OCI-LY7 (cell line): Measurements from ENCODE around the gene POLRMT. TPM values are rescaled to one million over a fixed set of nuclear protein-coding genes. Genes with fewer than 3 reads are reported as not detected.
A peak's percentile ranks its signal among the peaks of the same experiment; 100 is the strongest.
"Not testable (repeated sequence)": the region's sequence is repeated elsewhere in the genome, so short reads cannot be mapped to it uniquely, and the experiment has no call there.

Experiments
- BruUV-seq: library from RNA; stranded (reverse); fragments of 400-500 nt; replicated peaks from 2 replicates; lab custom pipeline; 2021; lab: Mats Ljungman, UMichigan
- CTCF ChIA-PET: fragments of 300-600 bp; sonication (Branson Sonifier 250); formaldehyde crosslinking; loops from one replicate; lab custom pipeline; 2022; ENCODE audit warnings: antibody characterized with exemption; ENCODE audit not compliant: unreplicated experiment; lab: Charles Lee
- POLR2A ChIA-PET: fragments of 300-600 bp; sonication (Branson Sonifier 250); formaldehyde crosslinking; loops from one replicate; lab custom pipeline; 2022; ENCODE audit warnings: antibody characterized with exemption; lab: Charles Lee
- DNase-seq: peaks from one replicate; pipeline ENCODE4 v3.0.0-alpha.2; 2015; ENCODE audit warnings: low spot score
- H2AFZ ChIP-seq: fragments of 200-600 bp; sonication (generic), shearing (Covaris generic); 2 replicates; pipeline ENCODE4 v1.6.1; 2014; ENCODE audit warnings: mild to moderate bottlenecking, antibody characterized with exemption, low read length, moderate library complexity
- H3K27ac ChIP-seq: fragments of 200-600 bp; sonication (generic); 2 replicates; pipeline ENCODE4 v1.5.1; 2014; ENCODE audit warnings: mixed run types, low read depth, mild to moderate bottlenecking, moderate library complexity, low read length, inconsistent platforms; ENCODE audit not compliant: poor library complexity, severe bottlenecking
- H3K36me3 ChIP-seq: fragments of 200-600 bp; sonication (generic); 2 replicates; pipeline ENCODE4 v1.6.1; 2014; ENCODE audit warnings: mild to moderate bottlenecking, antibody characterized with exemption, low read length, moderate library complexity, mixed read lengths; ENCODE audit not compliant: insufficient read depth
- H3K4me1 ChIP-seq: fragments of 200-600 bp; sonication (generic); 2 replicates; pipeline ENCODE4 v1.5.1; 2014; ENCODE audit warnings: mild to moderate bottlenecking, low read length; ENCODE audit not compliant: insufficient read depth, poor library complexity, severe bottlenecking
- H3K4me2 ChIP-seq: fragments of 200-600 bp; sonication (generic); 2 replicates; pipeline ENCODE4 v1.6.1; 2014; ENCODE audit warnings: mild to moderate bottlenecking, low read length
- H3K4me3 ChIP-seq: fragments of 200-600 bp; sonication (generic); 2 replicates; pipeline ENCODE4 v1.5.1; 2014; ENCODE audit warnings: mild to moderate bottlenecking, low read depth, low read length; ENCODE audit not compliant: poor library complexity, severe bottlenecking
- H3K79me2 ChIP-seq: fragments of 200-600 bp; sonication (generic); 2 replicates; pipeline ENCODE4 v1.6.1; 2016; ENCODE audit warnings: low read depth, mild to moderate bottlenecking, low read length, moderate library complexity, mixed read lengths; ENCODE audit not compliant: insufficient read depth
- H3K9me2 ChIP-seq: fragments of 200-600 bp; sonication (generic); 2 replicates; pipeline ENCODE4 v1.6.1; 2016; ENCODE audit warnings: mild to moderate bottlenecking, low read length, mixed read lengths; ENCODE audit not compliant: insufficient read depth
- H3K9me3 ChIP-seq: fragments of 200-600 bp; sonication (generic); 2 replicates; pipeline ENCODE4 v1.6.1; 2014; ENCODE audit warnings: mild to moderate bottlenecking, mixed run types, low read length, mixed read lengths
- H4K20me1 ChIP-seq: fragments of 200-600 bp; sonication (generic); 2 replicates; pipeline ENCODE4 v1.6.1; 2014; ENCODE audit warnings: mild to moderate bottlenecking, antibody characterized with exemption, low read length, moderate library complexity, mixed read lengths; ENCODE audit not compliant: insufficient read depth
- EZH2phosphoT487 ChIP-seq: fragments of 200-600 bp; sonication (generic); IDR thresholded peaks from 2 replicates; pipeline ENCODE4 v1.6.1; 2018; ENCODE audit warnings: low read depth, borderline replicate concordance, mild to moderate bottlenecking, mixed run types, antibody characterized with exemption, low read length, moderate library complexity, mixed read lengths
- intact Hi-C: fragments of 100-400 bp; cut with micrococcal nuclease; formaldehyde crosslinking; loops from one replicate; pipeline ENCODE4 v1.10.0; 2022; ENCODE audit not compliant: unreplicated experiment
- total RNA-seq, 2 experiments: library from RNA; depleted of rRNA in 1 of 2; stranded (reverse); fragments of >200 nt in 1 of 2; shearing (Covaris generic) in 1 of 2; gene quantifications; 2 replicates each; pipeline ENCODE4 v1.2.3, GENCODE V29; 2014 to 2022
- TF ChIP-seq, protein P1 (sequence below): fragments of 200-600 bp; sonication (generic); conservative IDR thresholded peaks from 2 replicates; pipeline ENCODE4 v1.5.1; 2014; ENCODE audit warnings: mild to moderate bottlenecking, antibody characterized with exemption, low read length, moderate library complexity, mixed read lengths

The POLRMT gene
- total RNA-seq, 2 experiments from 2014 or later, result 65.5 to 74.6 TPM

DNA sequence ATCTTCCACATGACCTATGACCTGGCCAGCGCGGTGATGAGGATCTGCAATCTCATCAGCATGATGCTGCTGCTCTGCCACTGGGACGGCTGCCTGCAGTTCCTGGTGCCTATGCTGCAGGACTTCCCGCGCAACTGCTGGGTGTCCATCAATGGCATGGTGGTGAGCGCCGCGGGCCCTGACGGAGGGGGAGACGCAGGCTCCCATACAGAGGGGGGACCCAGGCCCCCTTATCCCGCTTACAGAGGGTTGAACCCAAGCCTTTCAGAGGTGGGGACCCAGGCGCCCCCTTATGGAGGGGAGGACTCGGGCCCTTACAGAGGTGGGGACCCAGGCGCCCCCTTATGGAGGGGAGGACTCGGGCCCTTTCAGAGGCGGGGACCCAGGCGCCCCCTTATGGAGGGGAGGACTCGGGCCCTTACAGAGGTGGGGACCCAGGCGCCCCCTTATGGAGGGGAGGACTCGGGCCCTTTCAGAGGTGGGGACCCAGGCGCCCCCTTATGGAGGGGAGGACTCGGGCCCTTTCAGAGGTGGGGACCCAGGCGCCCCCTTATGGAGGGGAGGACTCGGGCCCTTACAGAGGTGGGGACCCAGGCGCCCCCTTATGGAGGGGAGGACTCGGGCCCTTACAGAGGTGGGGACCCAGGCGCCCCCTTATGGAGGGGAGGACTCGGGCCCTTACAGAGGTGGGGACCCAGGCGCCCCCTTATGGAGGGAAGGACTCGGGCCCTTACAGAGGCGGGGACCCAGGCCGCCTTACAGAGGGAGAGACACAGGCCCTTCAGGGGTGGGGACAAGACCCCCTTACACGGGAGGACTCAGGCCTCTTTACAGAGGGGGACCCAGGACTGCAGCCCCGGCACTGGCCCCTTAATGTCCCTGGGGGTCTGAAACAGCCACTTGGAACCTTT lies 28.0 kb downstream of the POLRMT start:
- H3K9me3 ChIP-seq, H4K20me1 ChIP-seq, POLR2A ChIA-PET, BruUV-seq, H3K79me2 ChIP-seq, H3K36me3 ChIP-seq, CTCF ChIA-PET, H3K9me2 ChIP-seq: not testable (repeated sequence)
- Histone ChIP-seq H2AFZ (0 out of 2 replicates have a peak overlapping the region, but pooled peaks have one; percentile 33), H3K4me3 (peak overlapping the region; percentile 56), H3K4me1 (peaks cover 13% of the 10 kb centered on the region), H3K4me2 (peak overlapping the region; percentile 46; the same call in 1 of the 2 replicates), H3K27ac (peak overlapping the region; percentile 71)
- TF ChIP-seq, protein P1, sequence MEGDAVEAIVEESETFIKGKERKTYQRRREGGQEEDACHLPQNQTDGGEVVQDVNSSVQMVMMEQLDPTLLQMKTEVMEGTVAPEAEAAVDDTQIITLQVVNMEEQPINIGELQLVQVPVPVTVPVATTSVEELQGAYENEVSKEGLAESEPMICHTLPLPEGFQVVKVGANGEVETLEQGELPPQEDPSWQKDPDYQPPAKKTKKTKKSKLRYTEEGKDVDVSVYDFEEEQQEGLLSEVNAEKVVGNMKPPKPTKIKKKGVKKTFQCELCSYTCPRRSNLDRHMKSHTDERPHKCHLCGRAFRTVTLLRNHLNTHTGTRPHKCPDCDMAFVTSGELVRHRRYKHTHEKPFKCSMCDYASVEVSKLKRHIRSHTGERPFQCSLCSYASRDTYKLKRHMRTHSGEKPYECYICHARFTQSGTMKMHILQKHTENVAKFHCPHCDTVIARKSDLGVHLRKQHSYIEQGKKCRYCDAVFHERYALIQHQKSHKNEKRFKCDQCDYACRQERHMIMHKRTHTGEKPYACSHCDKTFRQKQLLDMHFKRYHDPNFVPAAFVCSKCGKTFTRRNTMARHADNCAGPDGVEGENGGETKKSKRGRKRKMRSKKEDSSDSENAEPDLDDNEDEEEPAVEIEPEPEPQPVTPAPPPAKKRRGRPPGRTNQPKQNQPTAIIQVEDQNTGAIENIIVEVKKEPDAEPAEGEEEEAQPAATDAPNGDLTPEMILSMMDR, result peak; percentile 96
- intact Hi-C loops, result loop anchor here (2.0 kb wide), 2 partner anchors 27 to 55 kb away; partner anchors contain the start of gene POLRMT
- peak; percentile 80 for DNase-seq

DNA sequence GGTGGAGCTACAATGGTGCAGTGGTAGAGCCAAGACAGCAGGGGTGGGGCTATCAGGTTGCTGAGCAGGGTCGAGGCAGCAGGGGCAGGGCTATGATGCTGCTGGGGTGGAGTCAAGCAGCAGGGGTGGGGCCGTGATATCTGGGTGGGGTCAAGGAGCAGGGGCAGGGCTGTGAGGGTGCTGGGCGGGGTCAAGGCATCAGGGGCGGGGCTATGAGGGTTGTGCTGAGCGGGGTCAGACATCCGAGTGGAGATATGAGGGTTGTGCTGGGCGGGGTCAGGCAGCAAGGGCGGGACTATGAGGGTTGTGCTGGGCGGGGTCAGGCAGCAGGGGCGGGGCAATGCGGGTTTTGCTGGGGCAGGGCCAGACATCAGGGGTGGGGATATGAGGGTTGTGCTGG lies 29.0 kb downstream of the POLRMT start:
- Histone ChIP-seq H3K9me3 (no peaks in the 10 kb centered on the region), H3K9me2 (no peaks in the 10 kb centered on the region), H3K4me2 (no peak overlapping the region), H3K79me2 (no peaks in the 10 kb centered on the region), H3K36me3 (peaks cover 1% of the 10 kb centered on the region; the same call in 1 of the 2 replicates), H3K4me1 (peaks cover 5% of the 10 kb centered on the region), H3K27ac (no peak overlapping the region), H2AFZ (no peak overlapping the region), H3K4me3 (no peak overlapping the region), H4K20me1 (no peaks in the 10 kb centered on the region)
- ChIA-PET POLR2A (interaction anchor here (0.6 to 0.7 kb wide), 2 partner anchors 233 to 344 kb away, joined by 3 to 6 read pairs; no protein-coding TSS in a partner anchor), CTCF (interaction anchor here (0.5 to 0.6 kb wide), 2 partner anchors 273 to 278 kb away, joined by 3 to 4 read pairs; no protein-coding TSS in a partner anchor)
- intact Hi-C loops, result loop anchor here (2.0 kb wide), 2 partner anchors 28 to 56 kb away; partner anchors contain the start of gene POLRMT
- TF ChIP-seq EZH2phosphoT487, result no peak
- TF ChIP-seq, protein P1, result no peak
- no TSS peak for BruUV-seq
- DNase-seq, result peak; percentile 89

DNA sequence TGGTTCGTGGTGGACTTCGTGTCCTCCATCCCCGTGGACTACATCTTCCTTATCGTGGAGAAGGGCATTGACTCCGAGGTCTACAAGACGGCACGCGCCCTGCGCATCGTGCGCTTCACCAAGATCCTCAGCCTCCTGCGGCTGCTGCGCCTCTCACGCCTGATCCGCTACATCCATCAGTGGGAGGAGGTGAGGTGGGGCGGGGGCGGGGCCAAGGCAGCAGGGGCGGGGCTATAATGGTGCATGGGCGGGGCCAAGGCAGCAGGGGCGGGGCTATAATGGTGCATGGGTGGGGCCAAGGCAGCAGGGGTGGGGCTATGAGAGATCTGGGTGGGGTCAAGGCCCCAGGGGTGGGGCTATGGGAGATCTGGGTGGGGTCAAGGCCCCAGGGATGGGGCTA lies 29.6 kb downstream of the POLRMT start:
- H3K4me1 ChIP-seq, H2AFZ ChIP-seq, H3K4me3 ChIP-seq, H4K20me1 ChIP-seq, H3K9me3 ChIP-seq, H3K36me3 ChIP-seq, BruUV-seq, H3K9me2 ChIP-seq, H3K79me2 ChIP-seq, H3K27ac ChIP-seq, H3K4me2 ChIP-seq, CTCF ChIA-PET: not testable (repeated sequence)
- intact Hi-C loops, result loop anchor here (2.0 kb wide), 2 partner anchors 29 to 57 kb away; partner anchors contain the start of gene POLRMT
- POLR2A ChIA-PET, result interaction anchor here (0.6 to 0.7 kb wide), 2 partner anchors 233 to 345 kb away, joined by 3 to 6 read pairs; no protein-coding TSS in a partner anchor
- DNase-seq, result peak; percentile 28

DNA sequence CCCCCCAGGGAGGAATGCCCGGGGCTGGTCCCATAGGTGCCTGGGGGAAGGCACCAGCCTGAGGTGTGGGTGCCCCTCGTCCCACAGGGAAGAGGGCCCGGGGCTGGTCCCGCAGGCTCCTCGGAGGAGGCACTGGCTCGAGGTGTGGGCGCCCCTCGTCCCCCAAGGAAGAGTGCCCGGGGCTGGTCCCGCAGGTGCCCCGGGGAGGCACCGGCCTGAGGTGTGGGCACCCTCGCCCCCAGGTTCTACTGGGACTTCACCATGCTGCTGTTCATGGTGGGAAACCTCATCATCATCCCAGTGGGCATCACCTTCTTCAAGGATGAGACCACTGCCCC lies 30.1 kb downstream of the POLRMT start:
- H3K9me3 ChIP-seq, H4K20me1 ChIP-seq, DNase-seq, H3K27ac ChIP-seq, H3K4me2 ChIP-seq, intact Hi-C loops, H2AFZ ChIP-seq, CTCF ChIA-PET, H3K36me3 ChIP-seq, H3K79me2 ChIP-seq, BruUV-seq, POLR2A ChIA-PET, H3K4me1 ChIP-seq, H3K4me3 ChIP-seq, H3K9me2 ChIP-seq: not testable (repeated sequence)
